Neuronal stem cell (in vitro differentiated cells): ENCODE measurements around the gene PANX2.

Source experiments
- DNase-seq: peaks from one replicate; pipeline ENCODE4 v3.0.0-alpha.2; 2013; ENCODE audit warnings: low spot score
- H2AFZ ChIP-seq: one replicate; pipeline ENCODE4 v1.6.1; 2013; ENCODE audit warnings: mild to moderate bottlenecking, low read length, inconsistent platforms
- H2AK5ac ChIP-seq: 2 replicates; pipeline ENCODE4 v1.6.1; 2013; ENCODE audit warnings: low read depth, mild to moderate bottlenecking, inconsistent platforms, low read length, moderate library complexity, mixed read lengths
- H2BK120ac ChIP-seq: 2 replicates; pipeline ENCODE4 v1.6.1; 2013; ENCODE audit warnings: low read depth, mild to moderate bottlenecking, inconsistent platforms, low read length, moderate library complexity, mixed read lengths
- H2BK12ac ChIP-seq: one replicate; pipeline ENCODE4 v1.6.1; 2013; ENCODE audit warnings: low read length, inconsistent platforms
- H2BK15ac ChIP-seq: 2 replicates; pipeline ENCODE4 v1.6.1; 2013; ENCODE audit warnings: mild to moderate bottlenecking, low read length, inconsistent platforms, mixed read lengths
- H2BK5ac ChIP-seq: one replicate; pipeline ENCODE4 v1.6.1; 2013; ENCODE audit warnings: inconsistent platforms, mild to moderate bottlenecking, low read length, moderate library complexity
- H3K14ac ChIP-seq: one replicate; pipeline ENCODE4 v1.6.1; 2013; ENCODE audit warnings: low read length, inconsistent platforms
- H3K18ac ChIP-seq: 2 replicates; pipeline ENCODE4 v1.6.1; 2013; ENCODE audit warnings: low read length, inconsistent platforms
- H3K23ac ChIP-seq: 2 replicates; pipeline ENCODE4 v1.6.1; 2013; ENCODE audit warnings: low read depth, mild to moderate bottlenecking, mixed read lengths, low read length, inconsistent platforms; ENCODE audit not compliant: poor library complexity
- H3K27ac ChIP-seq: replicated peaks from 3 replicates; pipeline ENCODE4 v1.5.1; 2013; ENCODE audit warnings: low read length, inconsistent platforms
- H3K27me3 ChIP-seq, 3 experiments: 2 replicates each; pipeline ENCODE4 v1.6.1; 2013; ENCODE audit warnings: low read length in 3 of 3, mild to moderate bottlenecking in 2 of 3, inconsistent platforms in 1 of 3, low read depth in 1 of 3, mixed read lengths in 1 of 3, moderate library complexity in 1 of 3; ENCODE audit not compliant: control insufficient read depth in 3 of 3, insufficient read depth in 3 of 3
- H3K36me3 ChIP-seq, 2 donors: replicated peaks in 1 of 2; 2 replicates each; pipeline ENCODE4 v1.6.1; 2013; ENCODE audit warnings: low read length in 2 of 2; ENCODE audit not compliant: control insufficient read depth in 2 of 2, insufficient read depth in 2 of 2
- H3K4ac ChIP-seq: 2 replicates; pipeline ENCODE4 v1.6.1; 2013; ENCODE audit warnings: inconsistent platforms, mild to moderate bottlenecking, low read length, moderate library complexity
- H3K4me1 ChIP-seq, 2 donors: 1 replicate in 1 of 2; 2 replicates in 1 of 2; pipeline ENCODE4 v1.6.1; 2013; ENCODE audit warnings: low read length in 2 of 2, low read depth in 1 of 2; ENCODE audit not compliant: control insufficient read depth in 2 of 2, insufficient read depth in 1 of 2
- H3K4me2 ChIP-seq: one replicate; pipeline ENCODE4 v1.6.1; 2013; ENCODE audit warnings: mild to moderate bottlenecking, low read length, inconsistent platforms; ENCODE audit not compliant: insufficient read depth, poor library complexity, severe bottlenecking
- H3K4me3 ChIP-seq, 2 donors: 2 replicates each; pipeline ENCODE4 v1.5.1; 2013; ENCODE audit warnings: low read length in 2 of 2, mild to moderate bottlenecking in 2 of 2, inconsistent platforms in 1 of 2, moderate library complexity in 1 of 2
- H3K79me1 ChIP-seq: one replicate; pipeline ENCODE4 v1.6.1; 2013; ENCODE audit warnings: low read depth, mild to moderate bottlenecking, inconsistent platforms, low read length, moderate library complexity
- H3K9ac ChIP-seq: one replicate; pipeline ENCODE4 v1.6.1; 2013; ENCODE audit warnings: mild to moderate bottlenecking, low read depth, low read length, inconsistent platforms; ENCODE audit not compliant: poor library complexity
- H3K9me3 ChIP-seq, 2 donors: replicated peaks in 1 of 2; 2 replicates each; pipeline versions ENCODE3 to v1.6.1; 2013; ENCODE audit warnings: low read length in 2 of 2, mild to moderate bottlenecking in 2 of 2, inconsistent platforms in 1 of 2, low read depth in 1 of 2, mixed read lengths in 1 of 2, moderate library complexity in 1 of 2; ENCODE audit not compliant: control insufficient read depth in 2 of 2, insufficient read depth in 1 of 2
- H4K8ac ChIP-seq: one replicate; pipeline ENCODE4 v1.6.1; 2013; ENCODE audit warnings: low read depth, mild to moderate bottlenecking, inconsistent platforms, low read length, moderate library complexity
- H4K91ac ChIP-seq: one replicate; pipeline ENCODE4 v1.6.1; 2013; ENCODE audit warnings: low read length, low read depth, mild to moderate bottlenecking, inconsistent platforms; ENCODE audit not compliant: poor library complexity
- WGBS, 2 donors: extraction: QIAGEN DNeasy Blood & Tissue Kit; methylation state at CpG; one replicate each; pipeline ENCODE4 v1.1.7; 2013; ENCODE audit warnings: missing lambda C conversion rate in 2 of 2, mixed read lengths in 1 of 2; ENCODE audit not compliant: insufficient read length in 2 of 2, insufficient replicate concordance in 1 of 2; ENCODE audit errors: extremely low coverage in 2 of 2; 5-methylcytosine and 5-hydroxymethylcytosine counted together

Gene PANX2

DNA sequence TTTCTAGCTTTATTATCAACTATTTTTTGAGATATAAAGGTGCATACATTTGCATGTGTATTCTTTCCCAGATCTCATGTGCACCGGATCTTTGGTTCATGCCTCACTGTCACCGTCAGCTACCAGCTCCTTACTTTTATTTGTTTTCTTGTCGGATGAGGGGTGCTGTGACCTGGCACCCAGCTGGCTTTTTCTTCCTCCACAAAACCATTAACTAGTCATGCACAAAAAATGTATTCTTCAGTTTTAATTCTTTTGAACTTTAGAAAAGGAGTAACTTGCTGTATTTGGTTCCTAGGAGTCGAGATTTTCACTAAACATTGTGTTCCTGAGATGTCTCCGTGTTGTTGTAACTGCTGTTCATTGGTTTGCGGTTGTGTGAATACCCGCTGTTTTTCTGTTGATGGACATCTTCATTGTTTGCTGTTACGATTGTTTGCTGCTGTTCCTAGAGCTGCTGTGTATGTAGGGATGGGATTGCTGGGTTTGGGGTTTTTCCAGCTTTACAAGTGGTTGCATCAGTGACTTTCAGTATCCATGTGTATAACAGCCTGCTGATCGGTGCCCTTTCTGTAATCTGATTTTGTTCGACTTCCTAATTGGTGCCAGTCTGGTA lies 41.3 kb upstream of the PANX2 start:
- no peak overlapping the region for H3K4me3 ChIP-seq
- no peak overlapping the region for H4K91ac ChIP-seq
- H3K4ac ChIP-seq = no peak overlapping the region
- H3K27me3 ChIP-seq = peaks cover 0 to 14% (median 0%) of the 10 kb centered on the region in 3 experiments
- WGBS, 2 donors = no CpG with 5 or more reads among the region's 10 CpGs
- DNase-seq = no peak
- no peak overlapping the region for H3K27ac ChIP-seq
- H2BK120ac ChIP-seq = no peak overlapping the region
- H3K18ac ChIP-seq = no peak overlapping the region
- no peak overlapping the region for H2AK5ac ChIP-seq
- peaks cover 6 to 8% of the 10 kb centered on the region in 2 donors for H3K9me3 ChIP-seq
- no peak overlapping the region for H3K23ac ChIP-seq
- H3K4me1 ChIP-seq = peaks cover 2 to 5% of the 10 kb centered on the region in 2 donors
- peak overlapping the region; percentile 9 for H2AFZ ChIP-seq
- no peak overlapping the region for H2BK12ac ChIP-seq
- no peaks in the 10 kb centered on the region for H3K36me3 ChIP-seq
- no peak overlapping the region for H2BK5ac ChIP-seq
- H3K4me2 ChIP-seq = no peak overlapping the region
- H4K8ac ChIP-seq = no peak overlapping the region
- no peak overlapping the region for H3K14ac ChIP-seq
- no peak overlapping the region for H2BK15ac ChIP-seq
- no peaks in the 10 kb centered on the region for H3K79me1 ChIP-seq
- H3K9ac ChIP-seq = no peak overlapping the region

DNA sequence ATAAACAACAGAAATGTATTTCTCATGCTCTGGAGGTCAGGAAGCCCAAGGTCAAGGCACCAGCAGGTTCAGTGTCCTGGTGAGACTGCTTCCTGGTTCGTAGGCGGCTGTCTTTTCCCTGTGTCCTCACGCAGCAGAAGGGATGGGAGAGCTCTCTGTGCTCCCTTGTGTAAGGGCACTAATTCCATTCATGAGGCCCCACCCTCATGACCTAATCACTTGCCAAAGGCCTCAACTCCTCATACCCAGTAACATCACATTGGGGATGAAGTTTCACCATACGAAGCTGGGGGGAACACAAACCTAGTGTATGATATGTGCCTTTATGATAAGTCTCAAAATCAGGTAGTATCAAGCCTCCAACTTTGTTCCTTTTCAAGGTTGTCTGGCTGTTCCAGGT lies 38.6 kb upstream of the PANX2 start:
- no peak overlapping the region for H3K9ac ChIP-seq
- no peak overlapping the region for H3K18ac ChIP-seq
- H2AFZ ChIP-seq = no peak overlapping the region
- no peak for DNase-seq
- H3K4me2 ChIP-seq = no peak overlapping the region
- H3K36me3 ChIP-seq = no peaks in the 10 kb centered on the region
- no peak overlapping the region for H3K4ac ChIP-seq
- no peak overlapping the region for H2BK5ac ChIP-seq
- no peak overlapping the region for H2BK120ac ChIP-seq
- peaks cover 2 to 5% of the 10 kb centered on the region in 2 donors for H3K4me1 ChIP-seq
- H2BK12ac ChIP-seq = no peak overlapping the region
- no peak overlapping the region for H3K23ac ChIP-seq
- H4K8ac ChIP-seq = no peak overlapping the region
- H3K79me1 ChIP-seq = no peaks in the 10 kb centered on the region
- no peak overlapping the region for H2BK15ac ChIP-seq
- no peak overlapping the region for H3K27ac ChIP-seq
- WGBS, 2 donors = no CpG with 5 or more reads among the region's 4 CpGs
- H3K14ac ChIP-seq = no peak overlapping the region
- peaks cover 5 to 6% of the 10 kb centered on the region in 2 donors for H3K9me3 ChIP-seq
- peak overlapping the region in 1 of 2 donors; percentile 4 for H3K4me3 ChIP-seq
- H2AK5ac ChIP-seq = no peak overlapping the region
- no peak overlapping the region for H4K91ac ChIP-seq
- peaks cover 0 to 10% (median 0%) of the 10 kb centered on the region in 3 experiments for H3K27me3 ChIP-seq

DNA sequence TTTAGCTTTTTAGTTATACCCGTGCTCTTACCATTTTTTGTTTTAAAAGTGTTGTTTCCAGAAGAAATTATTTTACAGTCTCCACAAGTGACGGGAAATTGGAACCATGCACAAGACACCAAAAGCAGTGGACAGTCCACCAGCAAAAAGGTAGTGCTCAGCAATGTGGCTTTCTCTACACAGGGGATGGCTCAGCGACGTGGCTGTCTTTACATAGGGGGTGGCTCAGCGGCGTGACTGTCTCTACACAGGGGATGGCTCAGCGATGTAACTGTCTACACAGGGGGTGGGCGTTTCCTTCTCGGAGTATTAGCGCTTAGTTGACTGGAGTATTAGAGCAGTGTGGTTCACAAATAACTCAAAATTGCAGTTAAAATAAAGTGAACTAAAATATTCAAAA lies 36.0 kb upstream of the PANX2 start:
- H3K18ac ChIP-seq = no peak overlapping the region
- no peaks in the 10 kb centered on the region for H3K79me1 ChIP-seq
- H4K8ac ChIP-seq = no peak overlapping the region
- no CpG with 5 or more reads among the region's 10 CpGs for WGBS, 2 donors
- no peak overlapping the region for H3K4ac ChIP-seq
- no peak overlapping the region for H3K27ac ChIP-seq
- H3K27me3 ChIP-seq = peaks cover 0 to 7% (median 0%) of the 10 kb centered on the region in 3 experiments
- no peak overlapping the region for H3K4me2 ChIP-seq
- no peak overlapping the region for H2BK12ac ChIP-seq
- H2BK120ac ChIP-seq = no peak overlapping the region
- H3K14ac ChIP-seq = no peak overlapping the region
- no peak overlapping the region for H3K4me3 ChIP-seq
- H2AK5ac ChIP-seq = no peak overlapping the region
- peaks cover 5 to 6% of the 10 kb centered on the region in 2 donors for H3K9me3 ChIP-seq
- no peak overlapping the region for H2BK5ac ChIP-seq
- H2BK15ac ChIP-seq = no peak overlapping the region
- no peak overlapping the region for H2AFZ ChIP-seq
- peaks cover under 1 to 3% of the 10 kb centered on the region in 2 donors for H3K4me1 ChIP-seq
- DNase-seq = no peak
- no peak overlapping the region for H4K91ac ChIP-seq
- no peak overlapping the region for H3K9ac ChIP-seq
- no peak overlapping the region for H3K23ac ChIP-seq
- H3K36me3 ChIP-seq = no peaks in the 10 kb centered on the region

DNA sequence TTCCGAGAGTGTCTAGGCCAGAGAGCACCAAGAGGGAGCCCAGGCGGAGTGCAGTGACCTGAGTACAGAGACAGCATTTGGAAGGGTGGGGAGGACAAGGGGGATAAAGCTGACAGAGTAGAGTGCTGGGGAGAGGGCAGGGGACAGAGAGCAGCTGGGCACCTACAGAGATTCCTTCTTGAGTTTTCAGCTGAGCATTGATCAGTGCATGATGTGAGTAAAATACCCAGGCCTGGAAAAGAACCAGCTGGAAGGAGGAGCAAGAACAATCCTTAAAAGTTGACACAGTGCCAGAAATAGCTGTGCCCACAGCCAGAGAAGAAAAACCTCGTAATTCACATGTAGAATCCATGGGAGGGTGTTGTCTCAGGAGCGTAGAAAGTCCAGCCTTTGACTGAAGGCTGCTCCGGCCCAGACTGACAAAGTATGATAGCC lies 33.9 kb upstream of the PANX2 start:
- Histone ChIP-seq H3K36me3 (no peaks in the 10 kb centered on the region), H4K91ac (no peak overlapping the region), H3K9me3 (peaks cover 3 to 5% of the 10 kb centered on the region in 2 donors), H3K4me1 (peaks cover 0 to 3% of the 10 kb centered on the region in 2 donors), H3K9ac (no peak overlapping the region), H2AK5ac (no peak overlapping the region), H3K4ac (no peak overlapping the region), H3K79me1 (no peaks in the 10 kb centered on the region), H4K8ac (no peak overlapping the region), H2BK120ac (no peak overlapping the region), H3K23ac (no peak overlapping the region), H3K18ac (no peak overlapping the region), H3K4me3 (no peak overlapping the region), H3K27me3 (peaks cover 0 to 8% (median 0%) of the 10 kb centered on the region in 3 experiments), H3K27ac (no peak overlapping the region), H2BK15ac (no peak overlapping the region), H3K14ac (no peak overlapping the region), H2AFZ (no peak overlapping the region), H2BK12ac (no peak overlapping the region), H3K4me2 (no peak overlapping the region), H2BK5ac (no peak overlapping the region)
- WGBS, 2 donors = no CpG with 5 or more reads among the region's 5 CpGs
- DNase-seq = no peak
